H9 (cell line): ENCODE measurements around the gene RBFOX2. TPM values are rescaled to one million over a fixed set of nuclear protein-coding genes. Genes with fewer than 3 reads are reported as not detected.
"Not testable (repeated sequence)": the region's sequence is repeated elsewhere in the genome, so short reads cannot be mapped to it uniquely, and the experiment has no call there.

Experiments used
- DNase-seq: peaks from one replicate; pipeline ENCODE4 v3.0.0-alpha.2; 2017
- H2AFZ ChIP-seq: one replicate; pipeline ENCODE4 v1.6.1; 2013; ENCODE audit warnings: mild to moderate bottlenecking, low read length, control low read depth, moderate library complexity
- H2AK5ac ChIP-seq: 2 replicates; pipeline ENCODE4 v1.6.1; 2013; ENCODE audit warnings: low read length, control low read depth, mixed read lengths; ENCODE audit not compliant: insufficient read length
- H2BK120ac ChIP-seq: one replicate; pipeline ENCODE4 v1.6.1; 2013; ENCODE audit warnings: low read depth, mild to moderate bottlenecking, low read length, control low read depth, inconsistent platforms; ENCODE audit not compliant: poor library complexity, severe bottlenecking
- H2BK12ac ChIP-seq: 2 replicates; pipeline ENCODE4 v1.6.1; 2013; ENCODE audit warnings: low read length, control low read depth, mixed read lengths, low read depth; ENCODE audit not compliant: insufficient read length
- H2BK15ac ChIP-seq: 2 replicates; pipeline ENCODE4 v1.6.1; 2013; ENCODE audit warnings: low read depth, low read length, control low read depth
- H2BK20ac ChIP-seq: one replicate; pipeline ENCODE4 v1.6.1; 2013; ENCODE audit warnings: low read depth, mild to moderate bottlenecking, low read length, control low read depth, inconsistent platforms; ENCODE audit not compliant: poor library complexity, severe bottlenecking
- H2BK5ac ChIP-seq: 2 replicates; pipeline ENCODE4 v1.6.1; 2013; ENCODE audit warnings: low read length, control low read depth, mixed read lengths; ENCODE audit not compliant: insufficient read length
- H3K14ac ChIP-seq: 2 replicates; pipeline ENCODE4 v1.6.1; 2013; ENCODE audit warnings: low read length, control low read depth; ENCODE audit not compliant: insufficient read depth
- H3K18ac ChIP-seq: 2 replicates; pipeline ENCODE4 v1.6.1; 2013; ENCODE audit warnings: low read depth, mild to moderate bottlenecking, mixed read lengths, low read length, control low read depth; ENCODE audit not compliant: insufficient read length
- H3K23ac ChIP-seq: 2 replicates; pipeline ENCODE4 v1.6.1; 2013; ENCODE audit warnings: low read length, control low read depth, mixed read lengths, low read depth; ENCODE audit not compliant: insufficient read length
- H3K23me2 ChIP-seq: 2 replicates; pipeline ENCODE4 v1.6.1; 2013; ENCODE audit warnings: low read depth, mild to moderate bottlenecking, mixed read lengths, low read length, control low read depth; ENCODE audit not compliant: insufficient read length, poor library complexity, severe bottlenecking
- H3K27ac ChIP-seq: 2 replicates; pipeline ENCODE4 v1.5.1; 2013; ENCODE audit warnings: low read length, control low read depth, mixed read lengths, low read depth; ENCODE audit not compliant: insufficient read length
- H3K27me3 ChIP-seq: 2 replicates; pipeline ENCODE4 v1.6.1; 2013; ENCODE audit warnings: low read length, control low read depth, inconsistent platforms; ENCODE audit not compliant: insufficient read depth
- H3K4ac ChIP-seq: 2 replicates; pipeline ENCODE4 v1.6.1; 2013; ENCODE audit warnings: low read depth, mild to moderate bottlenecking, control low read depth, inconsistent platforms, low read length, moderate library complexity
- H3K4me1 ChIP-seq: 2 replicates; pipeline ENCODE4 v1.6.1; 2013; ENCODE audit warnings: low read length, control low read depth, inconsistent platforms; ENCODE audit not compliant: insufficient read depth
- H3K4me2 ChIP-seq: 2 replicates; pipeline ENCODE4 v1.6.1; 2013; ENCODE audit warnings: low read length, control low read depth, mixed read lengths; ENCODE audit not compliant: insufficient read length, insufficient read depth
- H3K56ac ChIP-seq: 2 replicates; pipeline ENCODE4 v1.6.1; 2013; ENCODE audit warnings: low read depth, mild to moderate bottlenecking, mixed read lengths, low read length, control low read depth; ENCODE audit not compliant: insufficient read length
- H3K79me1 ChIP-seq: 2 replicates; pipeline ENCODE4 v1.6.1; 2013; ENCODE audit warnings: low read depth, mild to moderate bottlenecking, moderate library complexity, low read length, control low read depth, inconsistent platforms; ENCODE audit not compliant: insufficient read depth, poor library complexity, severe bottlenecking
- H3K79me2 ChIP-seq: 2 replicates; pipeline ENCODE4 v1.6.1; 2013; ENCODE audit warnings: low read length, control low read depth, inconsistent platforms; ENCODE audit not compliant: insufficient read depth
- H3K9ac ChIP-seq: 2 replicates; pipeline ENCODE4 v1.6.1; 2013; ENCODE audit warnings: low read length, control low read depth, mixed read lengths; ENCODE audit not compliant: insufficient read length; ENCODE audit errors: extremely low read depth
- H3K9me3 ChIP-seq: one replicate; pipeline ENCODE4 v1.6.1; 2013; ENCODE audit warnings: low read depth, low read length, inconsistent platforms; ENCODE audit not compliant: control insufficient read depth
- H3T11ph ChIP-seq: one replicate; pipeline ENCODE4 v1.6.1; 2013; ENCODE audit warnings: mild to moderate bottlenecking, low read length, control low read depth, inconsistent platforms
- H4K20me1 ChIP-seq: one replicate; pipeline ENCODE4 v1.6.1; 2013; ENCODE audit not compliant: control insufficient read depth, insufficient read length, insufficient read depth
- H4K5ac ChIP-seq: 2 replicates; pipeline ENCODE4 v1.6.1; 2013; ENCODE audit warnings: low read depth, mild to moderate bottlenecking, mixed read lengths, low read length, control low read depth; ENCODE audit not compliant: insufficient read length
- H4K8ac ChIP-seq: replicated peaks from 2 replicates; pipeline ENCODE4 v1.6.1; 2013; ENCODE audit warnings: low read length, control low read depth, mixed read lengths, low read depth; ENCODE audit not compliant: insufficient read length
- H4K91ac ChIP-seq: 2 replicates; pipeline ENCODE4 v1.6.1; 2013; ENCODE audit warnings: low read depth, mild to moderate bottlenecking, moderate library complexity, mixed read lengths, low read length, control low read depth; ENCODE audit not compliant: insufficient read length
- H3K27ac Mint-ChIP-seq, 3 experiments: 2 replicates in 2 of 3; 3 replicates in 1 of 3; pipeline ENCODE4 v1.8.0; 2020 to 2021; ENCODE audit warnings: mixed read lengths in 3 of 3, mild to moderate bottlenecking in 1 of 3, moderate library complexity in 1 of 3
- H3K27me3 Mint-ChIP-seq: 2 replicates; pipeline ENCODE4 v1.8.0; 2021; ENCODE audit warnings: low read depth, mild to moderate bottlenecking, moderate library complexity, mixed read lengths
- H3K36me3 Mint-ChIP-seq, 3 experiments: 2 replicates in 2 of 3; 3 replicates in 1 of 3; pipeline ENCODE4 v1.8.0; 2020 to 2021; ENCODE audit warnings: low read depth in 3 of 3, mixed read lengths in 3 of 3; ENCODE audit not compliant: insufficient read depth in 1 of 3
- H3K4me1 Mint-ChIP-seq, 2 experiments: 2 replicates each; pipeline ENCODE4 v1.8.0; 2020; ENCODE audit warnings: mixed read lengths in 2 of 2
- H3K4me3 Mint-ChIP-seq, 2 experiments: 2 replicates in 1 of 2; 3 replicates in 1 of 2; pipeline ENCODE4 v1.8.0; 2020 to 2021; ENCODE audit warnings: mild to moderate bottlenecking in 2 of 2, mixed read lengths in 2 of 2, moderate library complexity in 1 of 2
- H3K9me3 Mint-ChIP-seq, 2 experiments: 2 replicates in 1 of 2; 3 replicates in 1 of 2; pipeline ENCODE4 v1.8.0; 2020; ENCODE audit warnings: mild to moderate bottlenecking in 2 of 2, mixed read lengths in 2 of 2, moderate library complexity in 1 of 2
- CTCF ChIP-seq: fragments of 200-600 bp; sonication (generic); conservative IDR thresholded peaks from 3 replicates; pipeline ENCODE4 v1.8.0; 2021; ENCODE audit warnings: antibody characterized with exemption, mild to moderate bottlenecking
- WGBS: extraction: QIAGEN DNeasy Blood & Tissue Kit; methylation state at CpG from one replicate; pipeline ENCODE4 v1.1.7; 2013; ENCODE audit warnings: missing lambda C conversion rate, low lambda C conversion rate, mixed read lengths; ENCODE audit not compliant: insufficient read length; ENCODE audit errors: extremely low coverage; 5-methylcytosine and 5-hydroxymethylcytosine counted together
- total RNA-seq: library from RNA; stranded (reverse); gene quantifications from 2 replicates; pipeline ENCODE4 v1.2.1, GENCODE V29; 2021

The RBFOX2 gene
- total RNA-seq, 1 experiment from 2014 or later = 84.7 TPM

DNA sequence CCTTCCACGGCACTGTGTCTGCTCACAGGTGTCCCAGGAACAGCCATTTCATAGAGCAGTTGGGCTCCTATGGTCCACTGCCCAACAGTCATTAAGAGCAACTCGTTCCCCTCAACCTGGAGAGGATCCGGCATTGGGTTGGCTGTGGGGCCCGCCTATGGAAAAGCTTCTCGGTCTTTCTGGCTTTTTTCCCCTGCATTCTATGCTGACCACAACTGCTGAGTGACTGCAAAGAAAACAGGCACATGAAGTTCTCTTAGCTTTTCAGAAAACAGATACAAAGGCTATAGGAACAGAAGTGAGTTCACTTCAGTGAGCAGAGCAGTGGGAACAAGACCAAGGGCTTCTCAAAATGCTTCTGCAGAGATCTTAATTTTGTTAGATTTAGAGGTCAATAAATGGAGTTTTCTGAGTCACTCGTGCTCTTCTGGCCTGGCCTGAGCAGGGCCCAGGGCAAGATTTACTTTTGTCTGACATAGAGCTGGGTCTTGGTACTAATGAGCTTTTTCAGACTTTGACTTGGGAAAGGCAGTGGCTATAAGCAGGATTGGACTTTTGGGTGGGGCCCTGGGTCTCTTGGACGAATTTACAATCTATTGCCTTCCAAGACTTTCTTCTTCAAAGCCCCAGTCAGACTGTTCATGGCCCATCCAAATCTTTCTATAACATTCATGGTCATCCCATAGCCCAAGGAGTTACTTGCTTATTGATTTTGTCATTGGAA is 324.6 kb downstream of the RBFOX2 start:
- Histone ChIP-seq H3K4ac (no peak overlapping the region), H3K23ac (no peak overlapping the region), H4K5ac (no peak overlapping the region), H3K79me1 (no peaks in the 10 kb centered on the region), H3K27me3 (no peaks in the 10 kb centered on the region), H2BK12ac (no peak overlapping the region), H4K91ac (no peak overlapping the region), H2AK5ac (no peak overlapping the region), H3K23me2 (no peaks in the 10 kb centered on the region), H3K4me1 (no peaks in the 10 kb centered on the region), H3K27ac (no peak overlapping the region), H4K20me1 (no peaks in the 10 kb centered on the region), H2BK20ac (no peak overlapping the region), H3K9ac (no peak overlapping the region), H2AFZ (no peak overlapping the region), H3K18ac (no peak overlapping the region), H2BK15ac (no peak overlapping the region), H2BK5ac (no peak overlapping the region), H4K8ac (no peak overlapping the region), H3K79me2 (no peaks in the 10 kb centered on the region), H3K56ac (no peak overlapping the region), H2BK120ac (no peak overlapping the region), H3K9me3 (no peaks in the 10 kb centered on the region), H3K14ac (no peak overlapping the region), H3T11ph (no peak overlapping the region), H3K4me2 (no peak overlapping the region)
- Mint-ChIP-seq H3K9me3 (no peaks in the 10 kb centered on the region; a peak in 1 of 5 replicates), H3K27me3 (peaks cover 4% of the 10 kb centered on the region), H3K27ac (no peak overlapping the region), H3K4me1 (no peaks in the 10 kb centered on the region), H3K4me3 (no peak overlapping the region), H3K36me3 (no peaks in the 10 kb centered on the region)
- no peak for TF ChIP-seq CTCF
- WGBS = no CpG with 5 or more reads among the region's 7 CpGs
- DNase-seq = no peak

- not testable (repeated sequence) for H3K79me2 ChIP-seq, H3K23me2 ChIP-seq, H3K4me1 ChIP-seq, H2BK12ac ChIP-seq, H3K4me2 ChIP-seq, H2BK5ac ChIP-seq, H2BK15ac ChIP-seq, H3K4me1 Mint-ChIP-seq, H3K18ac ChIP-seq, H3K36me3 Mint-ChIP-seq, H3K4me3 Mint-ChIP-seq, H3K79me1 ChIP-seq, H3K27ac Mint-ChIP-seq, H3K23ac ChIP-seq, H3K9me3 ChIP-seq, H3K27me3 Mint-ChIP-seq, H3K27ac ChIP-seq, H3K4ac ChIP-seq, H3T11ph ChIP-seq, H4K20me1 ChIP-seq, H3K9ac ChIP-seq, H4K91ac ChIP-seq, H3K56ac ChIP-seq, DNase-seq, H4K5ac ChIP-seq, H2BK20ac ChIP-seq, H4K8ac ChIP-seq, H3K27me3 ChIP-seq, H2AFZ ChIP-seq, H2BK120ac ChIP-seq, H2AK5ac ChIP-seq, H3K14ac ChIP-seq, H3K9me3 Mint-ChIP-seq
- no CpG with 5 or more reads among the region's 6 CpGs for WGBS
Observed at GRCh38 chr22:35699852-35700251, 328.8 kb downstream of the RBFOX2 start.
